Gastrocnemius medialis (tissue), 4 donors: ENCODE measurements around the gene ADGRD1. TPM values are rescaled to one million over a fixed set of nuclear protein-coding genes. Genes with fewer than 3 reads are reported as not detected.

Experiments used
- ATAC-seq, 2 donors: fragments of 150-250 bp; one replicate each; pipeline ENCODE4 v1.9.1; 2016
- DNase-seq, 2 donors: peaks; one replicate each; pipeline ENCODE4 v3.0.0-alpha.2; 2019
- H3K27ac ChIP-seq, 4 donors: fragments of 200-600 bp; sonication (generic); 1 replicate in 1 of 4; 2 replicates in 3 of 4; pipeline ENCODE4 v1.5.1; 2016 to 2018; ENCODE audit warnings: mild to moderate bottlenecking in 2 of 4, moderate library complexity in 1 of 4
- H3K27me3 ChIP-seq, 3 donors: fragments of 200-600 bp; sonication (generic) in 2 of 3; 1 replicate in 1 of 3; 2 replicates in 2 of 3; pipeline versions ENCODE4 v1.5.1 to v1.6.0; 2016 to 2019; ENCODE audit warnings: mild to moderate bottlenecking in 1 of 3, moderate library complexity in 1 of 3
- H3K36me3 ChIP-seq, 2 donors: fragments of 200-600 bp; sonication (generic) in 1 of 2; one replicate each; pipeline ENCODE4 v1.5.1; 2017 to 2018
- H3K4me1 ChIP-seq, 2 donors: fragments of 200-600 bp; sonication (generic) in 1 of 2; one replicate each; pipeline ENCODE4 v1.5.1; 2016 to 2017; ENCODE audit warnings: mild to moderate bottlenecking in 2 of 2
- H3K4me3 ChIP-seq, 4 donors: fragments of 200-600 bp; sonication (generic) in 3 of 4; 1 replicate in 1 of 4; 2 replicates in 3 of 4; pipeline ENCODE4 v1.5.1; 2016 to 2019; ENCODE audit warnings: mild to moderate bottlenecking in 2 of 4
- H3K9me3 ChIP-seq, 3 donors: fragments of 200-600 bp; sonication (generic) in 2 of 3; 1 replicate in 1 of 3; 2 replicates in 2 of 3; pipeline ENCODE4 v1.5.1; 2016 to 2019
- CTCF ChIP-seq, 5 experiments: fragments of 450-650 bp in 3 of 5; fragments of 200-600 bp in 2 of 5; sonication (generic) in 2 of 5; IDR thresholded peaks in 4 of 5; conservative IDR thresholded peaks in 1 of 5; 1 replicate in 4 of 5; 2 replicates in 1 of 5; pipeline ENCODE4 v1.5.1; 2016 to 2019; ENCODE audit warnings: antibody characterized with exemption in 5 of 5, mild to moderate bottlenecking in 3 of 5, moderate library complexity in 3 of 5
- POLR2A ChIP-seq, 2 donors: fragments of 450-650 bp; IDR thresholded peaks; one replicate each; pipeline ENCODE4 v1.6.1; 2017; ENCODE audit warnings: antibody characterized with exemption in 2 of 2, mild to moderate bottlenecking in 2 of 2, moderate library complexity in 2 of 2
- in situ Hi-C, 4 donors: fragments of 200-750 bp; cut with MboI; loops; one replicate each; pipeline versions ENCODE4 v1.15.0 to v1.8.0; 2017; ENCODE audit warnings: low sequenced_read_pairs in 4 of 4
- intact Hi-C: fragments of 100-400 bp; cut with DNase I; formaldehyde crosslinking; loops from one replicate; pipeline ENCODE4 v1.15.1; 2023; ENCODE audit warnings: low total_unique reads
- total RNA-seq, 4 donors: library from RNA; depleted of rRNA; stranded (reverse); fragments of >200 nt; gene quantifications; one replicate each; pipeline versions ENCODE4 v1.1.0 to v1.2.3, GENCODE V29; 2016

Gene ADGRD1
- total RNA-seq, 4 donors from 2014 or later, result 5.3 to 9.6 (median 8.2) TPM

GRCh38 chr12:131091413-131091975 lies 137.8 kb downstream of the ADGRD1 start:
- intact Hi-C loops, result no loop called here
- ATAC-seq, result no peak
- DNase-seq, result no peak
- Histone ChIP-seq H3K4me1 (no peaks in the 10 kb centered on the region), H3K4me3 (no peak overlapping the region), H3K27ac (no peak overlapping the region), H3K36me3 (no peaks in the 10 kb centered on the region), H3K9me3 (no peaks in the 10 kb centered on the region), H3K27me3 (no peaks in the 10 kb centered on the region)
- TF ChIP-seq POLR2A (IDR thresholded peaks at IDR 0.05) (no peak), CTCF (IDR thresholded peaks at IDR 0.05 in 4 of 5, conservative IDR thresholded peaks at IDR 0.05 in 1 of 5) (no peak)
- in situ Hi-C loops, result no loop called here

GRCh38 chr12:131091976-131092691 lies 138.4 kb downstream of the ADGRD1 start:
- Histone ChIP-seq H3K4me1 (no peaks in the 10 kb centered on the region), H3K4me3 (no peak overlapping the region), H3K36me3 (no peaks in the 10 kb centered on the region), H3K9me3 (no peaks in the 10 kb centered on the region), H3K27ac (no peak overlapping the region), H3K27me3 (no peaks in the 10 kb centered on the region)
- intact Hi-C loops (no loop called here), in situ Hi-C loops (no loop called here)
- DNase-seq (no peak), ATAC-seq (no peak)
- TF ChIP-seq POLR2A (IDR thresholded peaks at IDR 0.05) (no peak), CTCF (IDR thresholded peaks at IDR 0.05 in 4 of 5, conservative IDR thresholded peaks at IDR 0.05 in 1 of 5) (no peak)

- ATAC-seq (no peak), DNase-seq (no peak)
- in situ Hi-C loops, result no loop called here
- Histone ChIP-seq H3K4me3 (no peak overlapping the region), H3K9me3 (no peaks in the 10 kb centered on the region), H3K4me1 (no peaks in the 10 kb centered on the region), H3K27ac (no peak overlapping the region), H3K36me3 (no peaks in the 10 kb centered on the region), H3K27me3 (no peaks in the 10 kb centered on the region)
- intact Hi-C loops, result no loop called here
- TF ChIP-seq POLR2A (IDR thresholded peaks at IDR 0.05) (no peak), CTCF (IDR thresholded peaks at IDR 0.05 in 4 of 5, conservative IDR thresholded peaks at IDR 0.05 in 1 of 5) (no peak)
These were observed 139.3 kb downstream of the ADGRD1 start for GRCh38 chr12:131092901-131093603.

GRCh38 chr12:131093604-131093955 lies 139.9 kb downstream of the ADGRD1 start:
- Histone ChIP-seq H3K4me1 (no peaks in the 10 kb centered on the region), H3K9me3 (no peaks in the 10 kb centered on the region), H3K4me3 (no peak overlapping the region), H3K27me3 (no peaks in the 10 kb centered on the region), H3K36me3 (no peaks in the 10 kb centered on the region), H3K27ac (no peak overlapping the region)
- TF ChIP-seq POLR2A (IDR thresholded peaks at IDR 0.05) (no peak), CTCF (IDR thresholded peaks at IDR 0.05 in 4 of 5, conservative IDR thresholded peaks at IDR 0.05 in 1 of 5) (no peak)
- no peak for ATAC-seq
- no peak for DNase-seq
- in situ Hi-C loops (no loop called here), intact Hi-C loops (no loop called here)
